GM13976 (cell line): ENCODE data around the gene PDZK1IP1.
"Not testable (repeated sequence)": the region's sequence is repeated elsewhere in the genome, so short reads cannot be mapped to it uniquely, and the experiment has no call there.

Source experiments
- DNase-seq: peaks from one replicate; pipeline ENCODE4 v3.0.0; 2012; ENCODE audit warnings: low spot score
- in situ Hi-C: fragments of 300-500 bp; cut with MboI; formaldehyde crosslinking; loops from one replicate; pipeline ENCODE4 v1.12.0; 2022; ENCODE audit warnings: low sequenced_read_pairs, mixed read lengths, inconsistent platforms; ENCODE audit not compliant: unreplicated experiment
- TF ChIP-seq, protein P1 (sequence below): IDR thresholded peaks from 2 replicates; pipeline ENCODE4 v1.5.1; 2012; ENCODE audit warnings: borderline replicate concordance, mild to moderate bottlenecking; ENCODE audit not compliant: insufficient read depth; ENCODE audit errors: extremely low read depth, missing control alignments, control extremely low read depth

PDZK1IP1 gene

DNA sequence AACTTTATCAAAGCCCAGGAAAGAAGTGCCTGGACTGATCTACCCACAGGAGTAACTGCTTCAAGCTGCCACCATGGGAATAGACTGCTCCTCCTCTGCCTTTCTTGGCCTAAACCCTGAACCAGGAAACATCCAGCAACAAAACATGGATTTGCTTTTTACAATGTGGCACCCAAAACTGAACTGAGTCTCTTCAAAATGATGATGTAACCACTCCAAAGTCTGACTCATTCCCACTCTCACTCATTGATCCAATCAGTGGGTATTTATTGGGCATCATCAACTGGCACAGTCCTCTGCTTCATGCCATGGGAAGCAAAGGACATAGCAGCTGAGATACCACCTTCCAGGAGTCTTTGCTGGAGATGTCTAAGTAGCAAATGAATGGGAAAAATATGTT, 29.1 kb downstream of the PDZK1IP1 start:
- in situ Hi-C loops, result no loop called here
- no peak for DNase-seq
- TF ChIP-seq, protein P1, sequence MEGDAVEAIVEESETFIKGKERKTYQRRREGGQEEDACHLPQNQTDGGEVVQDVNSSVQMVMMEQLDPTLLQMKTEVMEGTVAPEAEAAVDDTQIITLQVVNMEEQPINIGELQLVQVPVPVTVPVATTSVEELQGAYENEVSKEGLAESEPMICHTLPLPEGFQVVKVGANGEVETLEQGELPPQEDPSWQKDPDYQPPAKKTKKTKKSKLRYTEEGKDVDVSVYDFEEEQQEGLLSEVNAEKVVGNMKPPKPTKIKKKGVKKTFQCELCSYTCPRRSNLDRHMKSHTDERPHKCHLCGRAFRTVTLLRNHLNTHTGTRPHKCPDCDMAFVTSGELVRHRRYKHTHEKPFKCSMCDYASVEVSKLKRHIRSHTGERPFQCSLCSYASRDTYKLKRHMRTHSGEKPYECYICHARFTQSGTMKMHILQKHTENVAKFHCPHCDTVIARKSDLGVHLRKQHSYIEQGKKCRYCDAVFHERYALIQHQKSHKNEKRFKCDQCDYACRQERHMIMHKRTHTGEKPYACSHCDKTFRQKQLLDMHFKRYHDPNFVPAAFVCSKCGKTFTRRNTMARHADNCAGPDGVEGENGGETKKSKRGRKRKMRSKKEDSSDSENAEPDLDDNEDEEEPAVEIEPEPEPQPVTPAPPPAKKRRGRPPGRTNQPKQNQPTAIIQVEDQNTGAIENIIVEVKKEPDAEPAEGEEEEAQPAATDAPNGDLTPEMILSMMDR, result no peak

DNA sequence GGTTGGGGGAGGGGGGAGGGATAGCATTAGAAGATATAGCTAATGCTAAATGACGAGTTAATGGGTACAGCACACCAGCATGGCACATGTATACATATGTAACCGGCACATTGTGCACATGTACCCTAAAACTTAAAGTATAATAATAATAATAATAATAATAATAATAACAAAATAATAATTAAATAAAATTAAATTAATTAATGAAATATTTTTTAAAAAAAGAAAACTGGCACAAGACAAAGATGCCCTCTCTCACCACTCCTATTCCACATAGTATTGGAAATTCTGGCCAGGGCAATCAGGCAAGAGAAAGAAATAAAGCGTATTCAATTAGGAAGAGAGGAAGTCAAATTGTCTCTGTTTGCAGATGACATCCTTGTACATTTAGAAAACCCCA, 31.9 kb downstream of the PDZK1IP1 start:
- in situ Hi-C loops, DNase-seq: not testable (repeated sequence)

DNA sequence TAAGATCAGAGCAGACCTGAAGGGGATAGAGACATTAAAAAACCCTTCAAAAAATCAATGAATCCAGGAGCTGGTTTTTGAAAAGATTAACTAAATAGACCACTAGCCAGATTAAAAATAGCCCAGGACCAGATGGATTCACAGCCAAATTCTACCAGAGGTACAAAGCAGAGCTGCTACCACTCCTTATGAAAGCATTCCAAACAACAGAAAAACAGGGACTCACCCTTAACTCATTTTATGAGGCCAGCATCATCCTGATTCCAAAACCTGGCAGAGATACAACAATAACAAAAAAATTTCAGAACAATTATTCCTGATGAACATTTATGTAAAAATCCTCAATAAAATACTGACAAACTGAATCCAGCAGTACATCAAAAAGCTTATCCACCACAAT, 33.4 kb downstream of the PDZK1IP1 start:
- in situ Hi-C loops, result not testable (repeated sequence)

DNA sequence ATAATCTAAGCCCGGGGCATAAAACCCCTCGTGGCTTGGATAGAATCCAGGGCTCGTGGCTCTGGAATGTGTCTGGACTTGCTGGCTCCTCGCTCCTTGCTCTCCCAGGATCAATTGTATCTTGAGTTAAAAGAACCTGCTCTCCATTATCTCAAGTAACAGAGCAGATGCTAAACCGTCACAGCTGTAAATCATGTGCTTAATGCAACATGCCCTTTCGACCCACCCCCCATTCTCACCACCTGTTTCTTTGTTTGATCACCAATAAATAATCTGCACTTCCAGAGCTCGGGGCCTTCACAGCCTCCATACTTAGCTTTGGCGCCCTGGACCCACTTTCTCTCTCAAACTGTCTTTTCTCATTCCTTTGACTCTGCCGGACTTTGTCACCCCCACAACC, 40.7 kb downstream of the PDZK1IP1 start:
- DNase-seq, in situ Hi-C loops: not testable (repeated sequence)

More for the DNA sequence above, 33.4 kb downstream of the PDZK1IP1 start:
- DNase-seq, result not testable (repeated sequence)

DNA sequence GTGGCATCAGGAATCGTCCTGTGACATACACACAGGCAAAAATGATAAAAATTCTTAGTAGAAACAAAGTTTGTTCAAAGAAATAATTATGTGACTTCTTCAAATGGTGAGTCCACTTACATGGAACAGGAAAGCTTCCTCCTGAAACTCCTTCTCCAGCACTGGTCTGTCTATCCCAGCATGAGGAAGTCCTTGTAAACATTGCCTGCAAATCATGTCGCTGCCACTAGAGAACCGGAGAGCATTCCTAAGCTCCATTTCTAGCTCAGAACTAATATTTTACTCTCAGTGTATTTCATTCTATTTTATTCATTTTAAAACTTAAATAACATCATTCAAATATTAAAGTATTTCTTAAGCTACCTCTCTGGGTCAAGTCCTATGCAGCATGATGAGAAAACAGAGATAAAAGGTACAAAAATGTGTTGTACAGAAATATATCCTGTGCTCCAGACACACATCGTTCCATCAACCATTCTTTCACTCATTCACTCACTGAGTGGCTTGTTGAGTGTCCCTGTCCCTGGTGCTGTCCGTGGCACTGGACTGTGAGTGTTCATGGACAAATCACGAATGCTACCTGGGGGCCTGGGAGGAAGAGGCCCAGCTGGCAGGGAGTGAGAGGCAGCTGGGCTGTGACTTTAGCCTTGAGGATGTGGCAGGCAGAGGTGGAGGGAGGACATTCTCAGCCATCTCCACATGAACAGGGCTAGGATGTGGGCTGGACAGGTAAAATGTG, 42.6 kb downstream of the PDZK1IP1 start:
- DNase-seq, result no peak
- in situ Hi-C loops, result no loop called here
- TF ChIP-seq, protein P1, result no peak

DNA sequence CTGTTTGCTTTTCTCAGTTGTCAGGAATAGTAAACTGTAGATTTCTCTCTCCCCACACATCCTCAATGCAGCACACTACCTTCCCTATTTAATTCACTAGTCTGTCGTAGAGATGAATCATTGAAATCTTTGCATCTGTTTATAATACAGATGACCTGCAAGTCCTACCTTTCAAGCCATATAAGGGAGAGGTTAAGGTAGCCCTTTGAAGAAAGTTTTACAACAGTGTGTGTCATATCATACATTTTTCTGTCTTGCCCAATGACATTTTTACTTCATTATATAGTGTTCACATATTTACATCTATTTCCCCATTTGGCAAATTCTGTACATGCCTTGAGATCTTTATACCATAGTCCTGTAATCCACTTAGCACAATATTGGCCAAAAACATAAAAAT, 43.3 kb downstream of the PDZK1IP1 start:
- in situ Hi-C loops, DNase-seq: not testable (repeated sequence)

DNA sequence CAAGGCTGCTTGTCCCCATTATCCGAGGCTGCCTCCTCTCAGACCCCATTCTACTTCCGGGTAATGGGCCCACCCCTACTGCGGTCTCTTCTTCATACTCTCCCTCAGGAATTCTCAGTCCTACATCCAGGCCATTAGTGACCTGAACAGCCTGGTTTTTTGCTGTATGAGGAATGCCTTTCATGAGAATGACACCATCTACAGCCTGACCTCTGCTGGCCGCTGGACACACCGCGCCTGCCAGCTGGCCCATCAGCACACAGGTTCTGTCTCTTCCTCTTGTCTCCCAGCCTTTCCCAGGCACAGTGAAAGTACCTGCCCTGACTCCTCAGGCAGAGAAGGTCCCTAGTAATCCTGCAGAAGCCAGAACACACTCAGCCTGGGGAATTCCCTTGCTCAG, 46.2 kb downstream of the PDZK1IP1 start:
- in situ Hi-C loops, DNase-seq: not testable (repeated sequence)

DNA sequence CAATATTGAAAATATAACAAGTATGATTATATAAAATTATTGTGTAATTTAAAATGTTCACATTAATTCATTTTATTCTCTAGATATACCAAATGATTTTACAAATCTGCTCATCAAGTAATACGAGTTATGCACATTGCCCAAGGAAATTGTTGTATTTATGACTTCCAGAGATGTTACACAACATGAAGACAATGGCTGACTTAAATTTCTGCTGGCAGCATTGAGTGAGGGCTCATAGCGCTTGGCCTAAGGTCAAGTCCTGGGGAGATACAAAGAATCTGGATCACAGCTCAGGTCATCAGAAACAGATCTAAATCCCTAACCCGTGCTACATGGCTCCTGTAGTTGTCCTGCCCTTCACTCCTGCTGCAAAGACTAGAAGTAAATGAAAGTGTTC, 49.5 kb downstream of the PDZK1IP1 start:
- DNase-seq, in situ Hi-C loops: not testable (repeated sequence)

DNA sequence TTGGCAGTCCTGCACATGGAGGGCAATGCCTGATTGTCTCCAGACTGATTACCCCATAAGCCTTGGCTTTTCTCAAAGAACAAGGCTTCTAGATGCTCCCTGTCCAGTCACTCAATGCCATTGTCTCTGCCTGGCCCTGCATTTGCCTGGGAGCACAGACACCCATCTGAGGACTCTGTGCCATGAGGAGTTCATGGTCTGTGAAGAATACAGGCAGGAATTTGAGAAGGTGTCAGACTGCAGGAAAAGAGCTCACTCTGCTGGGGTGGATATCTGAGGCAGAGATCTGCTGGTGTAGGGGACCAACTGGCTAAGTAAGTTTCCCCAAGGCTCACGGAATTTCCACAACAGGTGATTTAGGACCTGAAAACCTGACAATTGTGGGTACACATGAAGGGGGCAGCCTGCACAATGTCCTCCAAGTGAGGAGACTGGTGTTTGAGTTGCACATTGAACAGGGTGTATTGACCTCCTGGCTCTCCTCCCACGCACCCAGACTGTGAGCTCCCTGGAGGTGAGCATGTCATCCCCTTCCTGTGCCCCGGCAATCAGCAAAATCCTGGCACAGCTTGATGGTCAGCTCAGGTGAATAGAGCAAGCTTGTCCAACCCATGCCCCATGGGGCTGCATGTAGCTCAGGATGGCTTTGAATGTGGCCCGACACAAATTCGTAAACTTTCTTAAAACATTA, 51.8 kb downstream of the PDZK1IP1 start:
- TF ChIP-seq, protein P1, result no peak
- in situ Hi-C loops, result no loop called here

DNA sequence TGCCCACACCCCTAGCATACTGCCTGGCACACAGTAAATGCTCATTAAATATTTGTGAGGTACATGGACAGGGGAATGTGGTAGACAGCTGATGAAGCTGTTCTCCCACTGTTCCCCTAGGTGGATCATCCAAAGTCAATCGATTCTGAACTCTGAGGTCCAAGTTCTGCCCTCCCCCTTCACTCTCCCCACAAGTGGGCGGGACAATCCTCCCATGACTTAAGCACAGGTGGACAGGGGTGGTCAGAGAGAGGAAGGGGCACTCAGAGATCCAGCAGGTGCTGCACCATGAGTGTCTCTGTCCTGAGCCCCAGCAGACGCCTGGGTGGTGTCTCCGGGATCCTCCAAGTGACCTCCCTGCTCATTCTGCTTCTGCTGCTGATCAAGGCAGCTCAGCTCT, 52.6 kb downstream of the PDZK1IP1 start, which contains the start of gene CYP4A22:
TSS of gene CYP4A22 (plus strand) at position 244 of the 400 bp plus-strand sequence. CDS start at position 289, 45 bp downstream.
- no peak for DNase-seq
- TF ChIP-seq, protein P1, result no peak
- in situ Hi-C loops, result no loop called here

More for the DNA sequence above, 51.8 kb downstream of the PDZK1IP1 start:
- no peak for DNase-seq
